Measurements from ENCODE around the gene SUGCT.

The SUGCT gene

DNA sequence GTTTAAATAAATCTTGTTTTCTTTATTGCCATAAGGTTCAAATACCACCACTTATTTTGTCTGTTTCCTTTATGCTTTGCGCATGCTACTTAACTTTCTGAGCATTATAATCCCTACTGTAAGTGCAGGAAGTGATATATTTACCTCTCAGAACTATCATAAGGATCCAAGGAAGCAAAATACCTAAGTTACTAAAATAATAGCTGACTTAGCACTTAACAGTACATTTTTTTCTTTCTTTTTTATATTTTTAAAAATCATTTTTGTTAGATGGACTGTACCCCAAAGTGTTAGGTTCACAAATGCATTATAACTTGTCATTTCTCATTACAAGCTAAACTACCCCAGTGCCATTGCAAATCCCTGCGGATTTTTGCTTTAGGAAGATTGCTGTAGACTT lies 663.8 kb downstream of the SUGCT start:
- Histone ChIP-seq H3K4me2 (ENCODE audit: low read depth, low read length) (no peak overlapping the region), H3F3A (ENCODE audit: insufficient read depth, low read length) (no peaks in the 10 kb centered on the region), H3K9me2 (replicated peaks; ENCODE audit: insufficient read depth, low read length) (no peaks in the 10 kb centered on the region), H4K20me1 (ENCODE audit: insufficient read depth, low read length) (no peaks in the 10 kb centered on the region), H3K4me3 (ENCODE audit: low read length) (no peak overlapping the region), H3K9me3 (replicated peaks; ENCODE audit: insufficient read depth, low read length) (no peaks in the 10 kb centered on the region), H2AFZ (ENCODE audit: low read length) (no peak overlapping the region), H3K27me3 (replicated peaks; ENCODE audit: insufficient read depth, low read length) (no peaks in the 10 kb centered on the region), H3K36me3 (replicated peaks; ENCODE audit: insufficient read depth, low read length) (no peaks in the 10 kb centered on the region), H3K79me2 (ENCODE audit: low read length) (no peaks in the 10 kb centered on the region), H3K4me1 (ENCODE audit: low read length) (no peaks in the 10 kb centered on the region), H3K9ac (ENCODE audit: low read length) (no peak overlapping the region), H3K27ac (ENCODE audit: low read length) (no peak overlapping the region)
- TF ChIP-seq EZH2 (optimal IDR thresholded peaks at IDR 0.05; ENCODE audit: low read depth, low read length): no peak
- TF ChIP-seq, protein P1, sequence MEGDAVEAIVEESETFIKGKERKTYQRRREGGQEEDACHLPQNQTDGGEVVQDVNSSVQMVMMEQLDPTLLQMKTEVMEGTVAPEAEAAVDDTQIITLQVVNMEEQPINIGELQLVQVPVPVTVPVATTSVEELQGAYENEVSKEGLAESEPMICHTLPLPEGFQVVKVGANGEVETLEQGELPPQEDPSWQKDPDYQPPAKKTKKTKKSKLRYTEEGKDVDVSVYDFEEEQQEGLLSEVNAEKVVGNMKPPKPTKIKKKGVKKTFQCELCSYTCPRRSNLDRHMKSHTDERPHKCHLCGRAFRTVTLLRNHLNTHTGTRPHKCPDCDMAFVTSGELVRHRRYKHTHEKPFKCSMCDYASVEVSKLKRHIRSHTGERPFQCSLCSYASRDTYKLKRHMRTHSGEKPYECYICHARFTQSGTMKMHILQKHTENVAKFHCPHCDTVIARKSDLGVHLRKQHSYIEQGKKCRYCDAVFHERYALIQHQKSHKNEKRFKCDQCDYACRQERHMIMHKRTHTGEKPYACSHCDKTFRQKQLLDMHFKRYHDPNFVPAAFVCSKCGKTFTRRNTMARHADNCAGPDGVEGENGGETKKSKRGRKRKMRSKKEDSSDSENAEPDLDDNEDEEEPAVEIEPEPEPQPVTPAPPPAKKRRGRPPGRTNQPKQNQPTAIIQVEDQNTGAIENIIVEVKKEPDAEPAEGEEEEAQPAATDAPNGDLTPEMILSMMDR (IDR thresholded peaks at IDR 0.05; ENCODE audit: low read length): no peak
- TF ChIP-seq EZH2phosphoT487 (IDR thresholded peaks at IDR 0.05; ENCODE audit: low read length): no peak
- DNase-seq: no peak

DNA sequence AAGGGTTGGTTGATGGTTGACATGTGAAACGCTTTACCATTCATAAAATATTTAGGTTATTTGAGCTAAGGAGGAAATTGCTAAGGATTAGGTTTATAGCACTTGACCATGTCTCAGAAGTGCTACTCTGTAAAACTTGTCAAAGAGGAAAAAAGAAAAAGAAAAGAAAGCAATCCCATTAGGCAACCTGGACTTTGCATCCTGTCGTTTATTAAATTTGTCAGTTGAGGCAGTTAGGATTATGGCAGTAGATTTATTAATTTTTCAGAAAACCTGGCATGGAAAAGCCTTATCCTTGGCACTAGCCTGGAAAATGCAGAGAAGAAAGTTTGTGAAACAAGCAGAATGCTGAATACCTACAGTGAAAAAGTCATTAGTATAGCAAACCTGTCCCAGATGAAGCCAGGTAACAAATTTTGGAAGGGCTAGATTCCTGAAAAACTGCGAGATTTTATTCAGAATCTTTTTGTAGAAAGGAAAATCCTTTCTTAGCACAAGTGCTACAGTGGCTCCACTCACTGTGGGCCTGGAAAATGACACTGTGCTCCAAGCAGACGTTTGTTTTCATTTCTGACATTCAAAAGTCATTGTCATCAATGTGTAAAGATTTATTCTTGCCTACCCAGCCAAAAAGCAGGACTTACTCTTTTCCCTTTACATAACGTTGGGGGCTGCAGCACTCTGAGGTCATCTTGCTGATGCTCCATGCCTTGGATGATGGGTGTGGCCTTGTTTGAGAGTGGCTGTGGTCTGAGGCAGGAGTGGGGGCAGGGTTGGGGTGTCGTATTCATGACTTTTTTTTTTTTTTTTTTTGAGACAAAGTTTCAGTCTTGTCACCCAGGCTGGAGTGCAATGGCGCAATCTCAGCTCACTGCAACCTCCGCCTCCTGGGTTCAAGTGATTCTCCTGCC lies 664.9 kb downstream of the SUGCT start:
- Histone ChIP-seq H3K9me3 (replicated peaks; ENCODE audit: insufficient read depth, low read length) (no peaks in the 10 kb centered on the region), H3K36me3 (replicated peaks; ENCODE audit: insufficient read depth, low read length) (no peaks in the 10 kb centered on the region), H4K20me1 (ENCODE audit: insufficient read depth, low read length) (no peaks in the 10 kb centered on the region), H3K27ac (ENCODE audit: low read length) (no peak overlapping the region), H3K9me2 (replicated peaks; ENCODE audit: insufficient read depth, low read length) (no peaks in the 10 kb centered on the region), H3K79me2 (ENCODE audit: low read length) (no peaks in the 10 kb centered on the region), H3K4me3 (ENCODE audit: low read length) (no peak overlapping the region), H3K27me3 (replicated peaks; ENCODE audit: insufficient read depth, low read length) (no peaks in the 10 kb centered on the region), H2AFZ (ENCODE audit: low read length) (no peak overlapping the region), H3K9ac (ENCODE audit: low read length) (no peak overlapping the region), H3F3A (ENCODE audit: insufficient read depth, low read length) (no peaks in the 10 kb centered on the region), H3K4me2 (ENCODE audit: low read depth, low read length) (no peak overlapping the region), H3K4me1 (ENCODE audit: low read length) (no peaks in the 10 kb centered on the region)
- TF ChIP-seq EZH2phosphoT487 (IDR thresholded peaks at IDR 0.05; ENCODE audit: low read length) (no peak), EZH2 (optimal IDR thresholded peaks at IDR 0.05; ENCODE audit: low read depth, low read length) (no peak)
- TF ChIP-seq, protein P1 (IDR thresholded peaks at IDR 0.05; ENCODE audit: low read length): no peak
- no peak for DNase-seq

GRCh38 chr7:40800771-40801170 lies 666.0 kb downstream of the SUGCT start:
- Histone ChIP-seq H3K27me3 (replicated peaks; ENCODE audit: insufficient read depth, low read length) (no peaks in the 10 kb centered on the region), H3K9ac (ENCODE audit: low read length) (no peak overlapping the region), H3K4me3 (ENCODE audit: low read length) (no peak overlapping the region), H3K36me3 (replicated peaks; ENCODE audit: insufficient read depth, low read length) (no peaks in the 10 kb centered on the region), H3K79me2 (ENCODE audit: low read length) (no peaks in the 10 kb centered on the region), H3K4me1 (ENCODE audit: low read length) (no peaks in the 10 kb centered on the region), H3K9me2 (replicated peaks; ENCODE audit: insufficient read depth, low read length) (no peaks in the 10 kb centered on the region), H3F3A (ENCODE audit: insufficient read depth, low read length) (no peaks in the 10 kb centered on the region), H2AFZ (ENCODE audit: low read length) (no peak overlapping the region), H3K9me3 (replicated peaks; ENCODE audit: insufficient read depth, low read length) (no peaks in the 10 kb centered on the region), H3K4me2 (ENCODE audit: low read depth, low read length) (no peak overlapping the region), H4K20me1 (ENCODE audit: insufficient read depth, low read length) (no peaks in the 10 kb centered on the region), H3K27ac (ENCODE audit: low read length) (no peak overlapping the region)
- TF ChIP-seq EZH2phosphoT487 (IDR thresholded peaks at IDR 0.05; ENCODE audit: low read length): no peak
- TF ChIP-seq, protein P1 (IDR thresholded peaks at IDR 0.05; ENCODE audit: low read length): no peak
- TF ChIP-seq EZH2 (optimal IDR thresholded peaks at IDR 0.05; ENCODE audit: low read depth, low read length): no peak
- DNase-seq: no peak
